Activated CD8-positive, alpha-beta T cell treated with anti-CD3 and anti-CD28 coated beads, Interleukin-2, amount 10 ng/mL, durations not matched to agents 7 days and 5 days (primary cell): ENCODE measurements around the gene TENT4A. TPM values are rescaled to one million over a fixed set of nuclear protein-coding genes. Genes with fewer than 3 reads are reported as not detected.

Experiments used
- ATAC-seq: fragments of 150-1000 bp; cut with Tn5 transposase; one replicate; pipeline ENCODE4 v1.10.0; 2021; ENCODE audit warnings: moderate library complexity
- CTCF ChIA-PET: fragments of 350-600 bp; sonication (Branson Sonifier 250); formaldehyde crosslinking; loops from one replicate; lab custom pipeline; 2021; ENCODE audit warnings: antibody characterized with exemption; lab: Charles Lee
- POLR2A ChIA-PET: fragments of 350-600 bp; sonication (Branson Sonifier 250); formaldehyde crosslinking; loops from one replicate; lab custom pipeline; 2021; ENCODE audit warnings: antibody characterized with exemption; lab: Charles Lee
- DNase-seq: peaks from one replicate; pipeline ENCODE4 v3.0.0-alpha.2; 2020
- H3K27ac Mint-ChIP-seq: one replicate; pipeline ENCODE4 v1.8.0; 2021; ENCODE audit warnings: mild to moderate bottlenecking, mixed read lengths
- H3K27me3 Mint-ChIP-seq: one replicate; pipeline ENCODE4 v1.8.0; 2021; ENCODE audit warnings: low read depth, mixed read lengths
- H3K36me3 Mint-ChIP-seq: one replicate; pipeline ENCODE4 v1.8.0; 2021; ENCODE audit warnings: low read depth, mixed read lengths
- H3K4me1 Mint-ChIP-seq: one replicate; pipeline ENCODE4 v1.8.0; 2021; ENCODE audit warnings: low read depth, mixed read lengths
- H3K4me3 Mint-ChIP-seq: one replicate; pipeline ENCODE4 v1.8.0; 2021; ENCODE audit warnings: mild to moderate bottlenecking, mixed read lengths
- H3K9me3 Mint-ChIP-seq: one replicate; pipeline ENCODE4 v1.8.0; 2022; ENCODE audit warnings: mixed read lengths; ENCODE audit not compliant: insufficient read depth
- total RNA-seq, 2 experiments: library from RNA; stranded (reverse); gene quantifications; one replicate each; pipeline ENCODE4 v1.2.3, GENCODE V29; 2021

TENT4A gene
- total RNA-seq, 2 experiments from 2014 or later: 43.1 to 45.5 TPM

GRCh38 chr5:6757414-6757969, 44.3 kb downstream of the TENT4A start:
- DNase-seq: no peak
- CTCF ChIA-PET: interaction anchor here (0.9 to 1.0 kb wide), 2 partner anchors 12 to 24 kb away, joined by 3 to 4 read pairs; no protein-coding TSS in a partner anchor
- no peak overlapping the region for H3K27ac Mint-ChIP-seq
- H3K9me3 Mint-ChIP-seq: no peaks in the 10 kb centered on the region
- H3K4me1 Mint-ChIP-seq: no peaks in the 10 kb centered on the region
- POLR2A ChIA-PET: no interaction called here
- ATAC-seq: no peak
- H3K4me3 Mint-ChIP-seq: no peak overlapping the region
- H3K36me3 Mint-ChIP-seq: peaks cover 42% of the 10 kb centered on the region
- H3K27me3 Mint-ChIP-seq: no peaks in the 10 kb centered on the region

- Mint-ChIP-seq H3K9me3 (no peaks in the 10 kb centered on the region), H3K36me3 (peaks cover 35% of the 10 kb centered on the region), H3K4me3 (no peak overlapping the region), H3K4me1 (no peaks in the 10 kb centered on the region), H3K27me3 (no peaks in the 10 kb centered on the region), H3K27ac (peak overlapping the region; percentile 43)
- DNase-seq: no peak
- ChIA-PET POLR2A (no interaction called here), CTCF (interaction anchor here (0.9 kb wide), 1 partner anchor 23 kb away, joined by 3 read pairs; no protein-coding TSS in a partner anchor)
- no peak for ATAC-seq
Observed at GRCh38 chr5:6758236-6758635, 45.0 kb downstream of the TENT4A start.

GRCh38 chr5:6758706-6759105, 45.5 kb downstream of the TENT4A start:
- no peaks in the 10 kb centered on the region for H3K9me3 Mint-ChIP-seq
- ChIA-PET POLR2A (no interaction called here), CTCF (interaction anchor here (0.9 kb wide), 1 partner anchor 23 kb away, joined by 3 read pairs; no protein-coding TSS in a partner anchor)

GRCh38 chr5:6759401-6759800, 46.2 kb downstream of the TENT4A start:
- ATAC-seq (no peak), DNase-seq (no peak)
- Mint-ChIP-seq H3K27me3 (no peaks in the 10 kb centered on the region), H3K4me1 (no peaks in the 10 kb centered on the region), H3K36me3 (peaks cover 26% of the 10 kb centered on the region), H3K4me3 (no peak overlapping the region), H3K9me3 (no peaks in the 10 kb centered on the region), H3K27ac (no peak overlapping the region)
- ChIA-PET POLR2A (no interaction called here), CTCF (no interaction called here)

More at GRCh38 chr5:6758706-6759105, 45.5 kb downstream of the TENT4A start:
- Mint-ChIP-seq H3K36me3 (peaks cover 31% of the 10 kb centered on the region), H3K27ac (no peak overlapping the region), H3K4me1 (no peaks in the 10 kb centered on the region), H3K4me3 (no peak overlapping the region), H3K27me3 (no peaks in the 10 kb centered on the region)
- DNase-seq: no peak
- no peak for ATAC-seq

GRCh38 chr5:6759983-6760382, 46.8 kb downstream of the TENT4A start:
- no peak overlapping the region for H3K4me3 Mint-ChIP-seq
- no peak for ATAC-seq
- peak overlapping the region; percentile 25 for H3K27ac Mint-ChIP-seq
- DNase-seq: no peak
- H3K4me1 Mint-ChIP-seq: no peaks in the 10 kb centered on the region
- POLR2A ChIA-PET: no interaction called here
- no peaks in the 10 kb centered on the region for H3K9me3 Mint-ChIP-seq
- H3K27me3 Mint-ChIP-seq: no peaks in the 10 kb centered on the region
- H3K36me3 Mint-ChIP-seq: peaks cover 23% of the 10 kb centered on the region
- CTCF ChIA-PET: no interaction called here

GRCh38 chr5:6760686-6761085, 47.5 kb downstream of the TENT4A start:
- Mint-ChIP-seq H3K27me3 (no peaks in the 10 kb centered on the region), H3K9me3 (no peaks in the 10 kb centered on the region), H3K4me1 (peaks cover 4% of the 10 kb centered on the region), H3K36me3 (peaks cover 16% of the 10 kb centered on the region), H3K27ac (no peak overlapping the region), H3K4me3 (no peak overlapping the region)
- ATAC-seq: no peak
- CTCF ChIA-PET: interaction anchor here (1.1 kb wide), 1 partner anchor 15 kb away, joined by 3 read pairs; no protein-coding TSS in a partner anchor
- DNase-seq: no peak
- POLR2A ChIA-PET: interaction anchor here (0.6 kb wide), 1 partner anchor 1235 kb away, joined by 3 read pairs; no protein-coding TSS in a partner anchor

GRCh38 chr5:6761333-6761732, 48.1 kb downstream of the TENT4A start:
- H3K9me3 Mint-ChIP-seq: no peaks in the 10 kb centered on the region
- ATAC-seq (no peak), DNase-seq (no peak)
- peaks cover 10% of the 10 kb centered on the region for H3K36me3 Mint-ChIP-seq
- POLR2A ChIA-PET: no interaction called here
- H3K27me3 Mint-ChIP-seq: no peaks in the 10 kb centered on the region
- H3K4me3 Mint-ChIP-seq: no peak overlapping the region
- H3K4me1 Mint-ChIP-seq: peaks cover 10% of the 10 kb centered on the region
- no peak overlapping the region for H3K27ac Mint-ChIP-seq
- CTCF ChIA-PET: interaction anchor here (0.6 to 1.1 kb wide), 2 partner anchors 16 to 233 kb away, joined by 3 to 4 read pairs; no protein-coding TSS in a partner anchor

- CTCF ChIA-PET: interaction anchor here (0.6 kb wide), 1 partner anchor 232 kb away, joined by 4 read pairs; no protein-coding TSS in a partner anchor
Observed at GRCh38 chr5:6762116-6762515, 48.9 kb downstream of the TENT4A start.

GRCh38 chr5:6762697-6763096, 49.5 kb downstream of the TENT4A start:
- ChIA-PET CTCF (interaction anchor here (0.7 kb wide), 1 partner anchor 85 kb away, joined by 3 read pairs; no protein-coding TSS in a partner anchor), POLR2A (no interaction called here)
- DNase-seq: no peak
- Mint-ChIP-seq H3K36me3 (peaks cover 5% of the 10 kb centered on the region), H3K27ac (peak overlapping the region; percentile 8), H3K4me3 (no peak overlapping the region), H3K4me1 (peaks cover 16% of the 10 kb centered on the region), H3K9me3 (no peaks in the 10 kb centered on the region), H3K27me3 (no peaks in the 10 kb centered on the region)
- ATAC-seq: no peak

More at GRCh38 chr5:6762116-6762515, 48.9 kb downstream of the TENT4A start:
- ATAC-seq (no peak), DNase-seq (no peak)
- Mint-ChIP-seq H3K4me1 (peaks cover 16% of the 10 kb centered on the region), H3K27me3 (no peaks in the 10 kb centered on the region), H3K9me3 (no peaks in the 10 kb centered on the region), H3K27ac (no peak overlapping the region), H3K36me3 (peaks cover 5% of the 10 kb centered on the region), H3K4me3 (no peak overlapping the region)
- POLR2A ChIA-PET: no interaction called here

GRCh38 chr5:6763191-6763590, 50.0 kb downstream of the TENT4A start:
- Mint-ChIP-seq H3K27ac (no peak overlapping the region), H3K4me1 (peaks cover 16% of the 10 kb centered on the region), H3K4me3 (no peak overlapping the region), H3K36me3 (peaks cover under 1% of the 10 kb centered on the region), H3K9me3 (no peaks in the 10 kb centered on the region), H3K27me3 (no peaks in the 10 kb centered on the region)
- ChIA-PET CTCF (interaction anchor here (0.7 kb wide), 1 partner anchor 85 kb away, joined by 3 read pairs; no protein-coding TSS in a partner anchor), POLR2A (no interaction called here)
- DNase-seq: no peak
- no peak for ATAC-seq

GRCh38 chr5:6765612-6766525, 52.6 kb downstream of the TENT4A start:
- Mint-ChIP-seq H3K36me3 (no peaks in the 10 kb centered on the region), H3K27me3 (no peaks in the 10 kb centered on the region), H3K4me1 (peaks cover 16% of the 10 kb centered on the region), H3K4me3 (no peak overlapping the region), H3K27ac (no peak overlapping the region), H3K9me3 (no peaks in the 10 kb centered on the region)
- peak; percentile 87 for ATAC-seq
- POLR2A ChIA-PET: no interaction called here
- CTCF ChIA-PET: interaction anchor here (0.6 to 2.2 kb wide), 22 partner anchors 9 to 1092 kb away, joined by 3 to 9 read pairs (median 4); no protein-coding TSS in a partner anchor
- DNase-seq: peak; percentile 84
